Omental fat pad (tissue), 4 donors: ENCODE results near the gene DENND1A. TPM values are rescaled to one million over a fixed set of nuclear protein-coding genes. Genes with fewer than 3 reads are reported as not detected.

ENCODE experiments used
- ATAC-seq: fragments of 150-250 bp; one replicate; pipeline ENCODE4 v1.9.1; 2016; ENCODE audit warnings: mild to moderate bottlenecking, moderate library complexity; ENCODE audit not compliant: low FRiP score
- DNase-seq: peaks from one replicate; pipeline ENCODE4 v3.0.0-alpha.2; 2019; ENCODE audit warnings: low spot score
- total RNA-seq, 4 donors: library from RNA; depleted of rRNA; stranded (reverse); fragments of >200 nt; gene quantifications; one replicate each; pipeline ENCODE4 v1.1.0, GENCODE V29; 2016
- TF ChIP-seq, protein P1 (sequence below), 3 donors: fragments of 450-650 bp; IDR thresholded peaks; one replicate each; pipeline ENCODE4 v1.5.1; 2016 to 2017; ENCODE audit warnings: antibody characterized with exemption in 3 of 3, mild to moderate bottlenecking in 3 of 3, moderate library complexity in 2 of 3

Gene DENND1A
- total RNA-seq, 4 donors from 2014 or later = 15.2 to 22.8 (median 20.7) TPM

DNA sequence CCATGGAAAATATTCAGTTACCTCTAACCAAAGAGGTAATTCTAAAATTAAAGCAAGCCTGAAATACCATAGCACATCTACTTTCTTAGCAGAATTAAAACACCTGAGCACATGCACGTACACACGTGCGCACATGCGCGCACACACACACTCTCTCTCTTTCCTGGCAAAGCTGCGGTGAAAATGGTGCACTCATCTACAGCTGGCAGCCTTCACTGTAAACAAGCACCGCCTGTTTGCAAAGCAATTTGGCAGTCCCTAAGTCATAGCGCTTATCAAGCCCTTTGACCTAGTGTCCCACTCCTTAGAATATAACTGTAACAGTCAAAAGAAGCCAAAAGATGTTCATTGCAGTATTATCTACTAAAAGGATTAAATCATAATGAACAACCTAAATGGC, 278.7 kb downstream of the DENND1A start:
- DNase-seq = no peak
- ATAC-seq = no peak

DNA sequence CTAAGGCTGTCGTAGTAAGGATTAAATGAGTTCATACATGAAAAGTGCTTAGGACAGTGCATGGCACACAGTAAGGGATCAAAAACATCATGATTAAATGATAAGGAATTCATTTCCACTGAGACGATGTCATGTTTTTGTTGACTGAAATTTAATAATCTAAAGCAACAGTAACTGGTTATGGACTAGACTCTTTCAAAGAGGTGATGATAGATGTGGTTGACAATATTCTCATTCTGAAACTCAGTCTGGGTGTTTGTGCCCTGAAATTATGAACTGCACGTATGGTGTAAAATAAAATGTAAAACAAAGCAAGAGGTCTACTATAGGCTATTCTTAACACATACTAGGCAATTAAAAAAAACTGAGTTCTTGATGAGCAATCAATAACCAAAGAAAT, 280.0 kb downstream of the DENND1A start:
- DNase-seq (no peak), ATAC-seq (no peak)
- TF ChIP-seq, protein P1, sequence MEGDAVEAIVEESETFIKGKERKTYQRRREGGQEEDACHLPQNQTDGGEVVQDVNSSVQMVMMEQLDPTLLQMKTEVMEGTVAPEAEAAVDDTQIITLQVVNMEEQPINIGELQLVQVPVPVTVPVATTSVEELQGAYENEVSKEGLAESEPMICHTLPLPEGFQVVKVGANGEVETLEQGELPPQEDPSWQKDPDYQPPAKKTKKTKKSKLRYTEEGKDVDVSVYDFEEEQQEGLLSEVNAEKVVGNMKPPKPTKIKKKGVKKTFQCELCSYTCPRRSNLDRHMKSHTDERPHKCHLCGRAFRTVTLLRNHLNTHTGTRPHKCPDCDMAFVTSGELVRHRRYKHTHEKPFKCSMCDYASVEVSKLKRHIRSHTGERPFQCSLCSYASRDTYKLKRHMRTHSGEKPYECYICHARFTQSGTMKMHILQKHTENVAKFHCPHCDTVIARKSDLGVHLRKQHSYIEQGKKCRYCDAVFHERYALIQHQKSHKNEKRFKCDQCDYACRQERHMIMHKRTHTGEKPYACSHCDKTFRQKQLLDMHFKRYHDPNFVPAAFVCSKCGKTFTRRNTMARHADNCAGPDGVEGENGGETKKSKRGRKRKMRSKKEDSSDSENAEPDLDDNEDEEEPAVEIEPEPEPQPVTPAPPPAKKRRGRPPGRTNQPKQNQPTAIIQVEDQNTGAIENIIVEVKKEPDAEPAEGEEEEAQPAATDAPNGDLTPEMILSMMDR (IDR thresholded peaks at IDR 0.05) = no peak

More for the DNA sequence above, 278.7 kb downstream of the DENND1A start:
- TF ChIP-seq, protein P1 (IDR thresholded peaks at IDR 0.05) = no peak

DNA sequence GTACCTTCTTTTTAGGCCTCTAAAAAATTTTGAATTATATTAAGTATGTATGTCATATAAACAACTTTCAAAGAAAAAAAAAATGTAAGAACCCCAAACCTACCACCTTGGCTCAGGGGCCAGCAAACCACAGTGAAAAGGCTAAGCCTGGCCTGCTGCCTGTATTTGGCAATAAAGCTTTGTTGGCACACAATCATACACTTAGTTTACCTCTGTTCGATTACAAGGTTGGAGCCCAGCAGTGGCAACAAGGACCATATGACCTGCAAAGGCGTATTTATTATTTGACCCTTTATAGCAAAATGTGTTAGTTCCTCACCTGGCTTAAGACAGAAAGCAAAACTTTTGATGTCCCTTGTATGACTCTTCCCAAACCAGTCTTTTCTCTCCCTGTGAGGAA, 282.8 kb downstream of the DENND1A start:
- no peak for ATAC-seq
- DNase-seq = no peak
- TF ChIP-seq, protein P1 (IDR thresholded peaks at IDR 0.05) = no peak

DNA sequence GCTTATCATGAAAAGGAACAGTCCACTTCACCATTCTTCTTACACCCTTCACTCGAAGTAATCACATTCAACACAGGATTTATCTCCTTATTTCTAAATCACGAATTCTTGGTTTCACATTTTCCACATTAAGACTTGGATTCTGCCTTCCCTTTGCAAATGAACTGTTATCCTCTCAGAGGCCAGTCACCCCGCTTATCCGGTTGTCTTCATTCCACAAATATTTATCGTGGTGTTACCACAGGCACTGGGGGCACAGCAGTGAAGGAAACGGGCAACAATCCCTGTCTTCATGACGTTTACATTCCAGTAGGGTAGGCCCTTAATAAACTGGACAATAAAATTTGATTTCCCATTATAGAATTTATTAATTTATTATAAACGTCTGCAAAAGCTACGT, 284.2 kb downstream of the DENND1A start:
- TF ChIP-seq, protein P1 (IDR thresholded peaks at IDR 0.05) = no peak
- no peak for ATAC-seq
- no peak for DNase-seq

DNA sequence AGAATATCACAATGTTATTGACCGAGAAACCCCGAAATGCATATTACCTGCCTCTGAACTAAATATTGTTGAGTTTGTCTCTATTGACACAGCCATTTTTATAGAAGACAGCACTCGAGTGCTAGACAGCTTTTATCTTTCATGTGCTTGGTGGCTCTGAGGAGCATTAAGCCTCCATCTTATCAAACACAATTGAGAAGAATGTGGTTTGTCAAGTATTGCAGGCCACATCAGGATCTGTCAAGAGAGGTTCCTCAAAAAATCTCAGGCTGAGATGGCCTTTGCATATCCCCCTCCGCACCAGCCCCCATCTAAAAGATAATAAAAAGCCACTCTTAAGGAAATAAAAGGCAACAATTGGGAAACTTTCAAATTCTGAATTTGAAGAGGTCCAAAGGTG, 284.8 kb downstream of the DENND1A start:
- no peak for DNase-seq
- ATAC-seq = no peak
- TF ChIP-seq, protein P1 (IDR thresholded peaks at IDR 0.05) = no peak

DNA sequence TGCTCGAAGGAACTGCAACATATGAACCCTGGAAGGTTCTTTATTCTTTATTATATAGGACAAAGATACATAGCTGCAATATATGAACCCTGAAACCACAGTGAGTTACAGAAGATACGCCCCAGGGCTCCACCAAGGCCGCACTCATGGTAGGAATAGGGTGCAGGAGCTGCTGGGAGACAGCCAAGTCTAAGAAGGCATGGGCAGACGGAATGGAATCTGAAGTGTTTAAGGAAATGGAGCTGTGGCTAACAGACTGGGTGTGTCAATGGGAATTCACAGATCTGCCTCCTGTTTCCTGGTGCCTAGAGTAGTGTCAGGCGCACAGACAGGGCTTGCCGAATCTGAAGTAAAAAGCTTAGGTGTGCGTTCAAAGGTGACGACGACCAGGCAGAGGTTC, 286.4 kb downstream of the DENND1A start:
- DNase-seq (no peak), ATAC-seq (no peak)

More for the DNA sequence above, 286.4 kb downstream of the DENND1A start:
- TF ChIP-seq, protein P1 (IDR thresholded peaks at IDR 0.05) = no peak
